Measurements from ENCODE around the gene SH3D21. TPM values are rescaled to one million over a fixed set of nuclear protein-coding genes. Genes with fewer than 3 reads are reported as not detected.

Gene SH3D21
- total RNA-seq, 2 experiments from 2014 or later, result 1.9 to 2.6 TPM

DNA sequence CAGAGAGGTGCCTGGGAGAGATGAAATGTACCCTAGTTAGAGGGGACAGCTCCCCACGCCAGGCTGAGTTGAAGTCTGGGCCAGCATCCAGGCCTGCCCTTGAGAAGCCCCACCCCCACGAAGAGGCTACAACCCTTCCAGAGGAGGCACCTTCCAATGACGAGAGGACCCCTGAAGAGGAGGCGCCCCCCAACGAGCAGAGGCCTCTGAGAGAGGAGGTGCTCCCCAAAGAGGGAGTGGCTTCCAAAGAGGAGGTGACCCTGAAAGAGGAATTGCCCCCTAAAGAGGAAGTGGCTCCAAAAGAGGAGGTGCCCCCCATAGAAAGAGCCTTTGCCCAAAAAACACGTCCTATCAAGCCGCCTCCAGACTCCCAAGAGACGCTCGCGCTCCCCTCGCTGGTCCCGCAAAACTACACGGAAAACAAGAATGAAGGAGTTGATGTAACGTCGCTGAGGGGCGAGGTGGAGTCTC lies 14.2 kb downstream of the SH3D21 start:
- no peaks in the 10 kb centered on the region for H3K27me3 ChIP-seq (ENCODE audit: control insufficient read depth in 1 of 2, insufficient read depth in 2 of 2, low read length in 2 of 2)
- H3K9me3 Mint-ChIP-seq, result no peaks in the 10 kb centered on the region
- H3K27ac ChIP-seq (ENCODE audit: low read depth in 1 of 2, low read length in 2 of 2), result no peak overlapping the region
- peak in 2 of 14 experiments; percentile 27 to 38 for DNase-seq
- peak overlapping the region; percentile 85 for H3K4me3 Mint-ChIP-seq
- H3K4me3 ChIP-seq (ENCODE audit: low read length), result peak overlapping the region; percentile 49
- TF ChIP-seq CTCF (IDR thresholded peaks at IDR 0.05), result no peak
- intact Hi-C loops (cut with DNase I, micrococcal nuclease), result loop anchor here in 1 of 2 experiments (5.0 kb wide), 1 partner anchor 47 kb away; no protein-coding TSS in a partner anchor
- H3K27ac Mint-ChIP-seq, result peak overlapping the region; percentile 12
- CTCF ChIA-PET, result no interaction called here
- POLR2A ChIA-PET, result interaction anchor here (2.8 kb wide), 1 partner anchor 14 kb away, joined by 8 read pairs; the partner anchor contains the start of gene SH3D21
- H3K36me3 Mint-ChIP-seq (ENCODE audit: low read depth), result no peaks in the 10 kb centered on the region
- H3K27me3 Mint-ChIP-seq, result no peaks in the 10 kb centered on the region
- no peak for ATAC-seq (ENCODE audit: poor library complexity)
- peaks cover 42% of the 10 kb centered on the region for H3K4me1 ChIP-seq (ENCODE audit: insufficient read depth, low read length)
- no peaks in the 10 kb centered on the region for H3K9me3 ChIP-seq (ENCODE audit: control insufficient read depth in 1 of 2, insufficient read depth in 1 of 2, low read length in 2 of 2)
- H3K4me1 Mint-ChIP-seq (ENCODE audit: low read depth), result peaks cover 25% of the 10 kb centered on the region
- no peaks in the 10 kb centered on the region for H3K36me3 ChIP-seq (ENCODE audit: insufficient read depth, low read length)

DNA sequence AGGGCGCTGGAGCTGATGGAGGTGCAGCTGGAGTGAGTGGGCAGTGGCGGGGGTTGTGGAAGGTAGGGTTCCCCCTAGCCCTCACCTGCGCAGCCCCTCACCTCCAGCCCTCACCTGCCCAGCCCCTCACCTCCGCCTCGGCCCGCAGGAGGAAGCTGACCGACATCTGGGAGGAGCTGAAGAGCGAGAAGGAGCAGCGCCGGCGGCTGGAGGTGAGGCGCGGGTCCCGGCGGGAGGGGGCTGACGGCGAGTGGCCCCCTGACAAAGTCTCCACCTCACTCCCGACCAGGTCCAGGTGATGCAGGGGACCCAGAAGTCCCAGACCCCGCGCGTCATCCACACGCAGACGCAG lies 14.6 kb downstream of the SH3D21 start:
- ATAC-seq (ENCODE audit: poor library complexity), result peak; percentile 5
- intact Hi-C loops (cut with DNase I, micrococcal nuclease), result loop anchor here in 1 of 2 experiments (5.0 kb wide), 1 partner anchor 47 kb away; no protein-coding TSS in a partner anchor
- H3K36me3 ChIP-seq (ENCODE audit: insufficient read depth, low read length), result no peaks in the 10 kb centered on the region
- ChIA-PET POLR2A (interaction anchor here (2.8 kb wide), 1 partner anchor 14 kb away, joined by 8 read pairs; the partner anchor contains the start of gene SH3D21), CTCF (no interaction called here)
- Mint-ChIP-seq H3K27me3 (no peaks in the 10 kb centered on the region), H3K36me3 (ENCODE audit: low read depth) (no peaks in the 10 kb centered on the region), H3K4me1 (ENCODE audit: low read depth) (peaks cover 25% of the 10 kb centered on the region), H3K27ac (peak overlapping the region; percentile 12), H3K4me3 (peak overlapping the region; percentile 85), H3K9me3 (no peaks in the 10 kb centered on the region)
- no peak for TF ChIP-seq CTCF (IDR thresholded peaks at IDR 0.05)
- no peak overlapping the region for H3K27ac ChIP-seq (ENCODE audit: low read depth in 1 of 2, low read length in 2 of 2)
- peak overlapping the region; percentile 49 for H3K4me3 ChIP-seq (ENCODE audit: low read length)
- peaks cover 42% of the 10 kb centered on the region for H3K4me1 ChIP-seq (ENCODE audit: insufficient read depth, low read length)
- H3K27me3 ChIP-seq (ENCODE audit: control insufficient read depth in 1 of 2, insufficient read depth in 2 of 2, low read length in 2 of 2), result no peaks in the 10 kb centered on the region
- no peak for DNase-seq
- H3K9me3 ChIP-seq (ENCODE audit: control insufficient read depth in 1 of 2, insufficient read depth in 1 of 2, low read length in 2 of 2), result no peaks in the 10 kb centered on the region

DNA sequence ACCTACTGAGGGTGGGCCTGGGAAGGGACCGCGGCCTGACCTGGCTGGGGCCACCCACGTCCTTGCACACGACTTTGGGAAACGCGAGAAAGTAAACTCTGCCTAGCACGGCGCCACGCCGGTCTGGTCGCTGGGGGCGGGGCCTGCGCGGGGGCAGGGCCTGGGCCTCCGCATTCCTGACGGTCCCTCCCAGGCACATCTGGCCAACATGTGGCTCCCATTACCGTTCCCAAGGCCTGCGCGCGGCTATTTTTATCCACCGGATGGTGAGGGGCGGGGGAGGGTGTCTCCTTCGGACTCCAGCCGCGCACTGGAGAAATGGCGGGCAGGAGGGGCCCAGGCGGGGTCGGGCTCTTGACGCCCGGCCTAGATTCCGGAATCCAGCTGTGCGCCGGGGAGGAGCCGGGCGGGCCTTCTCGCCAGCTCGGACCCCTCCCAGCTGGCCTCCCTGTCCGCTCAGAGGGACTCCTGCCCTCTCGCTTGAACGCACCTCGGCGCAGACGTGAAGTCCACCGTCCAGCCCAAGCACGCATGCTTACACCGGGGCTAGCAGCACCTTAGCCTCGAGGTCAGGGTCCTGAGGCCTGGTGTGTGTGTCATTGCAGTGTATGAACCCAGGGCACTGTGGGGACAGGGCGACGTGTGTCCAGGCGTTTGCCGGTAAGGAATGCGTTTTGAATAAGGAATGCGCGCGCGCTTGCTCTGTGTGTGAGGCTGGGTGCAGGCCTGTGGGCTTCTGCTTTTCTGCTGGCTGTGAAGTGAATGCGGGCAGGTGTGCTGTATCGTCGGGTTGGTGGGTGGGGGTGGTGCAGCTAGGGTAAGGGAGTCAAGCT lies 15.2 kb downstream of the SH3D21 start:
- H3K9me3 ChIP-seq (ENCODE audit: control insufficient read depth in 1 of 2, insufficient read depth in 1 of 2, low read length in 2 of 2), result no peaks in the 10 kb centered on the region
- peak overlapping the region; percentile 17 for H3K27ac Mint-ChIP-seq
- H3K36me3 ChIP-seq (ENCODE audit: insufficient read depth, low read length), result no peaks in the 10 kb centered on the region
- peaks cover 42% of the 10 kb centered on the region for H3K4me1 ChIP-seq (ENCODE audit: insufficient read depth, low read length)
- TF ChIP-seq CTCF (IDR thresholded peaks at IDR 0.05), result no peak
- peak overlapping the region; percentile 49 for H3K4me3 ChIP-seq (ENCODE audit: low read length)
- H3K4me1 Mint-ChIP-seq (ENCODE audit: low read depth), result peaks cover 25% of the 10 kb centered on the region
- CTCF ChIA-PET, result no interaction called here
- ATAC-seq (ENCODE audit: poor library complexity) (peak; percentile 51), DNase-seq (peak in 6 of 14 experiments; percentile 19 to 62 (median 43))
- no peaks in the 10 kb centered on the region for H3K36me3 Mint-ChIP-seq (ENCODE audit: low read depth)
- H3K9me3 Mint-ChIP-seq, result no peaks in the 10 kb centered on the region
- POLR2A ChIA-PET, result interaction anchor here (1.4 to 2.8 kb wide), 2 partner anchors 15 to 97 kb away, joined by 6 to 8 read pairs; partner anchors contain the start of genes SH3D21 and THRAP3
- no peaks in the 10 kb centered on the region for H3K27me3 ChIP-seq (ENCODE audit: control insufficient read depth in 1 of 2, insufficient read depth in 2 of 2, low read length in 2 of 2)
- no peak overlapping the region for H3K27ac ChIP-seq (ENCODE audit: low read depth in 1 of 2, low read length in 2 of 2)
- intact Hi-C loops (cut with DNase I, micrococcal nuclease), result loop anchor here in 1 of 2 experiments (5.0 kb wide), 1 partner anchor 46 kb away; no protein-coding TSS in a partner anchor
- peak overlapping the region; percentile 85 for H3K4me3 Mint-ChIP-seq
- no peaks in the 10 kb centered on the region for H3K27me3 Mint-ChIP-seq
